Pancreas (tissue), 10 donors: ENCODE data around the gene PSMB2. TPM values are rescaled to one million over a fixed set of nuclear protein-coding genes. Genes with fewer than 3 reads are reported as not detected.

ENCODE experiments used
- ATAC-seq, 4 donors: fragments of 200-7000 bp; cut with Tn5 transposase; one replicate each; pipeline versions ENCODE4 v1.8.0 to v1.9.1; 2020; ENCODE audit warnings: mild to moderate bottlenecking in 4 of 4, moderate library complexity in 4 of 4
- DNase-seq, 6 donors: peaks; one replicate each; pipeline ENCODE4 v3.0.0-alpha.2; 2020
- FAIRE-seq: peaks from 2 replicates; lab custom pipeline; 2012; peaks lifted over from hg19 to GRCh38; lab: Jason Lieb, UNC
- H3K27ac ChIP-seq, 4 donors: fragments of 200-600 bp; sonication (generic); 1 replicate in 3 of 4; 2 replicates in 1 of 4; pipeline versions ENCODE4 v1.5.0 to v1.8.0; 2020
- H3K27me3 ChIP-seq, 4 donors: fragments of 200-600 bp; one replicate each; pipeline ENCODE4 v1.8.0; 2021
- H3K36me3 ChIP-seq, 3 donors: fragments of 200-600 bp; sonication (generic) in 1 of 3; one replicate each; pipeline versions ENCODE4 v1.5.0 to v1.8.0; 2020 to 2021
- H3K4me1 ChIP-seq, 3 donors: fragments of 200-600 bp; one replicate each; pipeline ENCODE4 v1.8.0; 2021
- H3K4me3 ChIP-seq, 4 donors: fragments of 200-600 bp; sonication (generic) in 2 of 4; one replicate each; pipeline versions ENCODE4 v1.5.0 to v1.8.0; 2020 to 2021
- H3K9me3 ChIP-seq, 4 donors: fragments of 200-600 bp; one replicate each; pipeline ENCODE4 v1.8.0; 2021
- WGBS, 2 donors: extraction: QIAGEN DNeasy Blood & Tissue Kit; methylation state at CpG; one replicate each; pipeline ENCODE4 v1.1.7; 2013; 5-methylcytosine and 5-hydroxymethylcytosine counted together
- intact Hi-C, 3 donors: fragments of 100-400 bp; cut with DNase I; formaldehyde crosslinking; loops; one replicate each; pipeline versions ENCODE4 v1.11.1 to v1.14.2; 2022
- polyA plus RNA-seq, 2 donors: library from polyadenylated mRNA; stranded (reverse); fragments of 200-250 nt; gene quantifications; one replicate each; pipeline ENCODE4 v1.2.3, GENCODE V29; 2013
- total RNA-seq, 6 donors: library from RNA; stranded (reverse); fragmentation: NEBNext Ultra II Directional in 4 of 6; extraction: Animal tissue kit (Norgen Biotek cat#: 25700) in 4 of 6; gene quantifications; one replicate each; pipeline versions ENCODE4 v1.2.1 to v1.2.4, GENCODE V29; 2021 to 2023
- TF ChIP-seq, protein P1 (sequence below), 4 donors: fragments of 200-600 bp; sonication (generic) in 3 of 4; IDR thresholded peaks; one replicate each; pipeline versions ENCODE4 v1.5.0 to v1.8.0; 2021; ENCODE audit warnings: antibody characterized with exemption in 4 of 4
- donor health status: healthy with polysubstance abuse.
- donor health status: DM: no; HTN: no; CAD: no; lungs with moderate emphysema.
- donor health status: DM: no; HTN: no; CAD: no.
- donor health status: control.
- donor health status: control.
- donor health status: Bipolar disorder and iron deficiency.
- donor health status: DM: yes; HTN: yes; CAD: no.
- donor health status: DM: no; HTN: no; CAD: no.
- donor health status: DM: no; HTN: no; CAD: no.
- donor health status: DM: yes; HTN: yes; CAD: no.

The PSMB2 gene
- total and polyA plus RNA-seq, 8 donors = 13.2 to 24.2 (median 21.0) TPM

DNA sequence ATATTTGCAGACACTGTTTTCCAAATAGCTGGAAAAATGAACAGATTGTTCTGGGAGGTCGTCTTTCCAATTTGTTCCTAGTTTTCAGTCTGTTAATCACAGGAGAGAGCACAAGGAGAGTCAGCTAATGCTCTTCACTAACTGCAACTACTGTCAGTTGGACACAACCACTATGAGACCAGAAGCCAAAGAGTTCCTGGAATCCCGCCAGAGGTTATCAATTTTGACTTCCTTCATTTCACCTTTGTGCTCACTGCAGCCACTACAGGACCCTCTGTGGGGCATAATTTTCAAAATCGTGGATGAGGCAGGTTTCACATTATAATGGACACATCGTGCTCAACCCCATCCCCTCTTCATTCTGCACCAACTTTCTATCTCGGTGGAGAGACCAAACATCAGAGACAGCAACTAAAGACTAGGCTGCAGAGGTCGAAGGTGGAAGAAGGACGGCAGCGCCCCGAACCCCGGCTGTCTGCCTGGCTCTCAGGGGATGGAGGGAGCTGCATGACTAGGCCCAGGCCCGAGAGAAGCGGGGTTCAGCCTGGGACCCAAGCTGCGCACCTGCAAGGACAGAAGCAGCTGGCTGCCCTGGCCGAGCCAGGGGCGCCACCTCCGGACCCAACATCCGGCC is 84.7 kb downstream of the PSMB2 start:
- H3K27me3 ChIP-seq = no peaks in the 10 kb centered on the region
- no peak for ATAC-seq
- whole genome bisulfite sequencing, 2 donors = 0 to 1% methylated on average over 12 to 17 of the region's 17 CpGs

DNA sequence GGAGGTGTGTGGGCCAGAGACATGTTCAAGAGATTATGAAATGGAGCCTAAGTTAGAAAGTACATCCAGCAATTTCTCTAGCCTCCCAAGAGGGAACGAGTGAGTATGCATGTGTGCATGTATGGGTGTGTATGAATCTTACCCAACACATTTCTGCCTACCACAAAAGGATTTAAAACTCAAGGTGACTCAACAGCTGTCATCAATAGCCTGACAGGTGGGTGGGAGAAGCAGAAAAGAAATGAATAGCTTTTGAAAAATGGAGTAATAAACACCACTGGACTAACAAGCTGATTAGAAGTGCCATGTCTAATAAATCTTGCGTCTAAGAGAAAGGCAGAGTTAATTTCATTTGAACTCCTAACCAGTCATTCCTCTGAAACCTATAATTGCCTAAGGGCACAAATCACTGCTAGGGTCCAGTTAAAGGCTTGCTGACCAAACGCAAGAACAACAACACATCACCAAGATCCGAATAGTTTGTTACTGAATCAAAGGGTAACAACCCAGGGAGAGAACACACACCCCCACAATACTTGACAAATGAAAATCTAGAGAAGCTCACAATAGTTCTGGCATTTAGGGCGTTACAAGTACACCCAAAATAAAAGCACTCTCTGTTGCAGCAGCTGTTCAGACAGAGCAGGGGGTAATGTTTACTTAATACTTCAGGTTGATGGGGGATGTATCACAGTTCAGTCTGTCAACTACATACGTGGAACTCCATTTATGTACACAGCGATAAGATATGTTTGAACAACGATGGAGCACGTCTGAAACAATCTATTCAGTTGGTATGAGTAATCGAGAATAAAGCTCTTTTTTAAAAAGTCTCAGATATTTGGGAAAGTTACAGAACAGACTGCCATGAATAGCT is 85.5 kb downstream of the PSMB2 start:
- peaks cover 25 to 39% (median 35%) of the 10 kb centered on the region in 3 donors for H3K4me1 ChIP-seq
- peak overlapping the region; percentile 49 to 99 (median 92) for H3K27ac ChIP-seq
- TF ChIP-seq, protein P1, sequence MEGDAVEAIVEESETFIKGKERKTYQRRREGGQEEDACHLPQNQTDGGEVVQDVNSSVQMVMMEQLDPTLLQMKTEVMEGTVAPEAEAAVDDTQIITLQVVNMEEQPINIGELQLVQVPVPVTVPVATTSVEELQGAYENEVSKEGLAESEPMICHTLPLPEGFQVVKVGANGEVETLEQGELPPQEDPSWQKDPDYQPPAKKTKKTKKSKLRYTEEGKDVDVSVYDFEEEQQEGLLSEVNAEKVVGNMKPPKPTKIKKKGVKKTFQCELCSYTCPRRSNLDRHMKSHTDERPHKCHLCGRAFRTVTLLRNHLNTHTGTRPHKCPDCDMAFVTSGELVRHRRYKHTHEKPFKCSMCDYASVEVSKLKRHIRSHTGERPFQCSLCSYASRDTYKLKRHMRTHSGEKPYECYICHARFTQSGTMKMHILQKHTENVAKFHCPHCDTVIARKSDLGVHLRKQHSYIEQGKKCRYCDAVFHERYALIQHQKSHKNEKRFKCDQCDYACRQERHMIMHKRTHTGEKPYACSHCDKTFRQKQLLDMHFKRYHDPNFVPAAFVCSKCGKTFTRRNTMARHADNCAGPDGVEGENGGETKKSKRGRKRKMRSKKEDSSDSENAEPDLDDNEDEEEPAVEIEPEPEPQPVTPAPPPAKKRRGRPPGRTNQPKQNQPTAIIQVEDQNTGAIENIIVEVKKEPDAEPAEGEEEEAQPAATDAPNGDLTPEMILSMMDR (IDR thresholded peaks at IDR 0.05) = no peak
- H3K9me3 ChIP-seq = no peaks in the 10 kb centered on the region
- peaks cover 0 to 13% (median 0%) of the 10 kb centered on the region in 3 donors for H3K36me3 ChIP-seq
- DNase-seq (no peak), FAIRE-seq (no peak), ATAC-seq (peak; percentile 44 to 57 (median 51))
- H3K4me3 ChIP-seq = peak overlapping the region in 3 of 4 donors; percentile 75 to 91 (median 82)
- intact Hi-C loops = no loop called here
- no peaks in the 10 kb centered on the region for H3K27me3 ChIP-seq
- 9 to 11% methylated on average over 10 of the region's 10 CpGs for WGBS, 2 donors

More for the DNA sequence above, 84.7 kb downstream of the PSMB2 start:
- TF ChIP-seq, protein P1 (IDR thresholded peaks at IDR 0.05) = no peak
- Histone ChIP-seq H3K9me3 (no peaks in the 10 kb centered on the region), H3K27ac (peak overlapping the region; percentile 90 to 99 (median 94)), H3K36me3 (peaks cover 0 to 10% (median 0%) of the 10 kb centered on the region in 3 donors), H3K4me1 (peaks cover 25 to 39% (median 35%) of the 10 kb centered on the region in 3 donors), H3K4me3 (peak overlapping the region; percentile 75 to 95 (median 86))
- DNase-seq = no peak
- no peak for FAIRE-seq
- intact Hi-C loops = no loop called here

DNA sequence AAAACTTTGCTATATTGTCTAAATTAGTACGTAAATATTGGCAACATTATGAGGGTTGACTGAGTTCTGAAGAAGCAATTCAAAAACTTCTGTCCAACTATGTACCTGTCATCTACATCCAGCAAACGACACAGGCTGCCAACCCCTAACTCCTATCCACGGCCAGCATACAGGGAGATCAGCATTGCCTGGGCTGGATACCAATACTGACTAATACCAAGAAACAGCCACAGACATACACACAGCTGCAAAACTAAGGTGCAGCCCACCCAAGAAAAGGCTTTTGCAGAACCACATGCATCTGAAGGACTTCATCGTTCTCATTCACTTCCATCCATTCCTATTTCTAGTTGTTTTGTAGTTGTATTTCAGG is 86.1 kb downstream of the PSMB2 start:
- no peaks in the 10 kb centered on the region for H3K9me3 ChIP-seq
- DNase-seq = no peak
- H3K27me3 ChIP-seq = no peaks in the 10 kb centered on the region
- WGBS, 2 donors = 27 to 43% methylated on average over 4 of the region's 4 CpGs
- ATAC-seq = no peak
- intact Hi-C loops = no loop called here
- peaks cover 0 to 15% (median 0%) of the 10 kb centered on the region in 3 donors for H3K36me3 ChIP-seq
- peak overlapping the region in 2 of 4 donors; percentile 75 to 82 for H3K4me3 ChIP-seq
- H3K4me1 ChIP-seq = peaks cover 25 to 39% (median 35%) of the 10 kb centered on the region in 3 donors
- TF ChIP-seq, protein P1 (IDR thresholded peaks at IDR 0.05) = no peak
- no peak for FAIRE-seq
- peak overlapping the region in 3 of 4 donors; percentile 49 to 99 (median 94) for H3K27ac ChIP-seq

DNA sequence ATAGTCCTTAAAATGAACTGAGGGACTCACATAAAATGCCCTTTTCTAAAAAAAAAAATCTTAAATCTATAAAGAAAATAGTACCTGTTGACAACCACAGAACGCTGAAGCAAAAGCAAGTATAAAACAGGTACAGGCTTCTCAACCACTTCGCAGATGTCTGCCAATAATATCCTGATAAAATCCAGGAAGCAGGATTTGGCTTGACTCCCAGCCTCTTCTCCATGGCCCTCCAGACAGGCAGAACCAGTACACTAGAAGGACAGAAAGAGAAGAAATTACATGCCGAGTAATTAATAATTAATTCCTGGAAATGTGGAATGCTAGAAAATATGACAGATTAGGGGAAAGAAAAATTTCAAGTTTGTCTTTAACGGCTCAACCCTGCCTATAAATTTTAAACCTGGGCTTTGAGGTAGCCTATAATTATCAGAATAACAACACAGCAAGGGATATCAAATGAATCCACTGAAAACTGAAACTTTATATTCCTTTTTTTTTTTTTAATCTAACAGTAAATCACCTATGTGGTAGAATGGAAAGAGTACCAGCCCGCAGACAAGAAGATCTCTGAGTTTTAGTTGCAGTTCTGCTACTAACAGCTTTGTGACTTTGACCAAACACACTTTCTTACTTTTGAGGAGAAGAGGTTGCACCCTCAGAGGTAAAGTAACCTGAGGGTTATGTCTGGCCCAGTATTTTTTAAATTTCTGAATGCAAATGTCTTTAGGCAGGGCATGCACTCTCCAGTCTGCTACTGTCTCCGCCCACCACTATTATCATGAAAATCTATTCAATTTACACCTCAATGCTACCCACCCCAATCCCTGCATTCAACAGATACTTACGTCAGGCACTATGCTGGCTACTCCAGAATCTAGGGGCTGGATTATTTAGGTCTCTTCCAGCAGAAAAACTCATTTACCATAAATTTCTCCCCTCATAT is 86.8 kb downstream of the PSMB2 start:
- peak overlapping the region in 3 of 4 donors; percentile 49 to 99 (median 94) for H3K27ac ChIP-seq
- TF ChIP-seq, protein P1 (IDR thresholded peaks at IDR 0.05) = no peak
- peaks cover 0 to 22% (median 0%) of the 10 kb centered on the region in 3 donors for H3K36me3 ChIP-seq
- peaks cover 27 to 39% (median 35%) of the 10 kb centered on the region in 3 donors for H3K4me1 ChIP-seq
- ATAC-seq (peak in 2 of 4 donors; percentile 10 to 22), FAIRE-seq (peak; percentile 13), DNase-seq (peak in 3 of 6 donors; percentile 65 to 67 (median 67))
- H3K27me3 ChIP-seq = no peaks in the 10 kb centered on the region
- intact Hi-C loops = no loop called here
- peak overlapping the region in 2 of 4 donors; percentile 75 to 82 for H3K4me3 ChIP-seq
- no peaks in the 10 kb centered on the region for H3K9me3 ChIP-seq
- 23% methylated on average over 7 of the region's 7 CpGs for WGBS, 2 donors
